Activated CD4-positive, alpha-beta T cell treated with anti-CD3 and anti-CD28 coated beads, Interleukin-2, amount 50 U/mL, for 1 hour (primary cell): ENCODE results near the gene MFSD2B.
"Not testable (repeated sequence)": the region's sequence is repeated elsewhere in the genome, so short reads cannot be mapped to it uniquely, and the experiment has no call there.

Source experiments
- DNase-seq: peaks from one replicate; pipeline ENCODE4 v3.0.0-alpha.2; 2020

Gene MFSD2B, protein sequence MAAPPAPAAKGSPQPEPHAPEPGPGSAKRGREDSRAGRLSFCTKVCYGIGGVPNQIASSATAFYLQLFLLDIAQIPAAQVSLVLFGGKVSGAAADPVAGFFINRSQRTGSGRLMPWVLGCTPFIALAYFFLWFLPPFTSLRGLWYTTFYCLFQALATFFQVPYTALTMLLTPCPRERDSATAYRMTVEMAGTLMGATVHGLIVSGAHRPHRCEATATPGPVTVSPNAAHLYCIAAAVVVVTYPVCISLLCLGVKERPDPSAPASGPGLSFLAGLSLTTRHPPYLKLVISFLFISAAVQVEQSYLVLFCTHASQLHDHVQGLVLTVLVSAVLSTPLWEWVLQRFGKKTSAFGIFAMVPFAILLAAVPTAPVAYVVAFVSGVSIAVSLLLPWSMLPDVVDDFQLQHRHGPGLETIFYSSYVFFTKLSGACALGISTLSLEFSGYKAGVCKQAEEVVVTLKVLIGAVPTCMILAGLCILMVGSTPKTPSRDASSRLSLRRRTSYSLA

DNA sequence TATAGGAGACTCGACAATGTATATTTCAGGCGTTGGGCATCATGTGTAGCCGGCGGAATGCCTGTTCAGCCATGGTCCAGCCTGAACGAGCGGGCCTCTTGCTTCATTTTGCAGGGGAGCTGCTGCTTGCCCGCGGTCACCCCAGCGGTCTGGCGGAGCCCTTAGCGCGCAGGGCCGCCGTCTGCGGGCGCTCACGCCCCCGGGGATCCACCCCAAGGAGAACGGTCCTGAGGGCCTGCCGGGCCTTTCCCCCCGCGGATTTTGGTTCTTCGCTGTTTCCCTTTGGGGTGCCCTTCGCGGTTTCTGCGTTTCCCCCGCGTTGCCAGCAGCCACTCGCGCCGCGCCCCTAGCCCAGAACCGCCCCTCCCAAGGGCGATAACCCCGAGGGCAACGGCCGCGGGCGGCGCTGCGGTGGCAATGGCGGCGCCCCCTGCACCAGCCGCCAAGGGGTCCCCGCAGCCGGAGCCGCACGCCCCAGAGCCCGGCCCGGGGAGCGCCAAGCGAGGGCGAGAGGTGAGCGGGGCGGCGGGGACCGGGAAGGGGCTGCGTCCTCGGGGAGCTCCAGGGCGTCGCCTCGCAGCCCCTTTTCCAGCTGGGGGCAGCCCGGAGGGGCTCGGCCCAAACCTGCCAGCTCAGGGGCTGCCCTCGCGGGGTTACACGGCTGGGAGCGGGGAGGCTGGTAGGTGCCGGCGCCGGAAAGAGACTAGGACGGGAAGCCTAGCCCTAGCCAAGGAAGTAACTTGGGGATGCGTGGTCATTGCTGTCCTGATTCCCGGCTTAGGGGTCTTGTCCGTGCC, at the start of gene MFSD2B:
Gene MFSD2B (plus strand): TSS at position 406 of the 797 bp plus-strand sequence. CDS start 12 bp downstream, at position 418.
- no peak for DNase-seq

DNA sequence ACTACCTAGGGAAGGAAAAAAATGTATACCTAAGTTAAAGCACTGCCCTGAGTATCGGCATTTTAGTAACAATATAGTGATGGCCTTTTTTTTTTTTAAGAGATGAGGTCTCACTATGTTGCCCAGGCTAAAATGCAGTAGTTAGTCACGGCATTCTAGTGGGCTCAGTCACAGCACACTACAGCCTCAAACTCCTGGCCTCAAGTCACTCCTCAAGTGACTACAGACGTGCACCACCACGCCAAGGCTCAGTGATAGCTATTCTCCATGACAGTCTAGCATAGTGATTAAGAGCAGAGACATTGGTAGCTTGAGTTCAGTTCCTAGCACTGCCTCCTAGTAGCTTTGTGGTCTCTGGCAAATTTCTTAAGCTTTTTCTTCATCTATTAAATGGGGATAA, 42.0 kb upstream of the MFSD2B start:
- DNase-seq: no peak

- DNase-seq: no peak
Measured at GRCh38 chr2:23976883-23977282, 33.0 kb upstream of the MFSD2B start.

DNA sequence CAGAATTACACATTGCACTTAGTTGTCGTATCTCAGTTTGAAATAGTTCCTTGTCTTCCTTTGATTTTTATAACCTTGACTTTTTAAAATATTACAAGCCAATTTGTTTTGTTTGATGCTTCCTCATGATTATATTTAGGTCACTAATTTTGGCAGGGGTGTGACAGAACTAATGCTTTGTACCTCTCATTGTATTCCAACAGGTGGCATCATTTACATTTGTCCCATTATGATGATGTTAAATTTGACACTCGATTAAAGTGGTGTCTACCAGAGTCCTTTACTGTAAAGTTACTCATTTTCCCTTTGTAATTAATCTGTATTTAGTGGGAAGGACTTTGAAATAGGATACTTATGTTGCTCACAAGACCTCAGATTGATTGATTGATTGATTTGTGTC, 21.5 kb upstream of the MFSD2B start:
- DNase-seq: no peak

- DNase-seq: no peak
Measured at GRCh38 chr2:23992931-23993330, 17.0 kb upstream of the MFSD2B start.

- DNase-seq: no peak
Measured at GRCh38 chr2:23993736-23994269, 16.1 kb upstream of the MFSD2B start.

DNA sequence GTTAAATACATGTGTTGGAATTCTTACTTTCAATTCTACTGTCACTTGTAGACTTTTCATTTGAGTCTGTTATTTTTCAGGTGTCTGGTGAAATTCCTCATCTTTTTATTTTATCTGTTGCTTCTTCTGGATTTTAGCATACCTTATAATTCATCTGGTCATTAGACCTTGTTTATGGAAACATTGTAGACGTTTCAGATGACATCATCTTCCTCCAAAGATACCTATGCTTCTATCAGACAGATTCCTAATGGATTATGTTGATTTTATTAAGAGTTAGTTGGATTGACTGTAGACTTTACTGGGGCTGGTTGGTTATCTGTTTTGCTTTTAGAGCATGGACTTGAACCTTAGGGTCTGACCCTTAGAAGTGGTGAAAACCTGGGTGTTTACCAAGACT, 15.3 kb upstream of the MFSD2B start:
- no peak for DNase-seq

DNA sequence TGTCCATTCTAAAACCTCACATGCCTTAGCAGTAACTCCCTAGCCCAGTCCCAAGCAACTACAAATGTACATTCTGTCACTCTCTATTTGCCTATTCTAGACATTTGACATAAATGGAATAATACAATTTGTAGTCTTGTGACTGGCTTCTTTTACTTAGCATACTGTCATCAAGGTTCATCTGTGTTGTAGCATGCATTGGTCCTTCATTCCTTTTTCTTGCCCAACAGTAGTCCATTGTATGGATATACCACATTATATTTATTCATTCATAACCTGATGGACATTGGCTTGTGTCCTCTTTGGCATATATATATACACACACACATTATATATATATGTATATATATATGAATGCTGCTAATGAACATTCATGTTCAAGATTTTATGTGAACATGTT, 2.2 kb upstream of the MFSD2B start:
- DNase-seq: no peak

DNA sequence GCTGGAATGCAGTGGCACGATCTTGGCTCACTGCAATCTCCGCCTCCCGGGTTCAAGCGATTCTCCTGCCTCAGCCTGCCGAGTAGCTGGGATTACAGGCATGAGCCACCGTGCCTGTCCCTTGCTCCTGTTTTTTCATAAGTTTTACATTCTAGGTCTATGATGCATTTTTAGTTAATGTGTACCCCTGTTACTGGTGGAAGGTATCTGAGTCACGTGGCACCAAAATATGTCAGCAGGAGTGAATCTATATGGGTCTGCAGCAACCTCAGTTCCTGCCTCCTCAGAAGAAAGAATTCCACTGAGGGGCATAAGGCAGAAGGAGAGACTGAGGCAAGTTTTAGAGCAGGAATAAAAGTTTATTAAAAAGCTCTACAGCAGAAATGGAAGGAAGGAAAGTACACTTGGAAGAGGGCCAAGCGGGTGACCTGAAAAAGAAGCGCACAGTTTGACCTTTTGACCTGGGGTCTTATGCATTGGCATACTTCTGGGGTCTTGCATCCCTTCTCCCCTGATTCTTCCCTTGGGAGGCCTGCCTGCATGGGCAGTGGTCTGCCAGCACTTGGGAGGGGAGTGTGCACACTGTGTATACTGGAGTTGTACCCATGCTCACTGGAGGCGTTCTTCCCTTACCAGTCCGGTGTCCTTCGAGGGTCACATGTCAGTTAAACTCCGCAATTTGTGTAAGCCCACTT, 1.1 kb upstream of the MFSD2B start:
- no peak for DNase-seq

DNA sequence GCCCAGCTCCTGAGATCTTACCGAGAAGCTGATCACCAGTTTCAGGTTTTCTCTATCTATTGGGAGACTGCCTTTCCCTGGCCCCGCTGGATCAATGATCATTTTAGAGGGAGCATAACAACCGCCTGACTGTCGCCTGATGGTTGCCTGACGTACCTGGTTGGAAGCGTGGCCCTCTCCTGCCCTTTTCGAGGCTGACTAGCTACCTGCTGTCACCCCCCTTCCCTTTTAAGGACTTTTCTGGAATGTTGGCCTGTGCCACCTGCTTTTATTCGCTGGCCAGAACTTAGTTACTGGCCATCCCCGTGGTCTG, 562 bp upstream of the MFSD2B start:
- DNase-seq: no peak

DNA sequence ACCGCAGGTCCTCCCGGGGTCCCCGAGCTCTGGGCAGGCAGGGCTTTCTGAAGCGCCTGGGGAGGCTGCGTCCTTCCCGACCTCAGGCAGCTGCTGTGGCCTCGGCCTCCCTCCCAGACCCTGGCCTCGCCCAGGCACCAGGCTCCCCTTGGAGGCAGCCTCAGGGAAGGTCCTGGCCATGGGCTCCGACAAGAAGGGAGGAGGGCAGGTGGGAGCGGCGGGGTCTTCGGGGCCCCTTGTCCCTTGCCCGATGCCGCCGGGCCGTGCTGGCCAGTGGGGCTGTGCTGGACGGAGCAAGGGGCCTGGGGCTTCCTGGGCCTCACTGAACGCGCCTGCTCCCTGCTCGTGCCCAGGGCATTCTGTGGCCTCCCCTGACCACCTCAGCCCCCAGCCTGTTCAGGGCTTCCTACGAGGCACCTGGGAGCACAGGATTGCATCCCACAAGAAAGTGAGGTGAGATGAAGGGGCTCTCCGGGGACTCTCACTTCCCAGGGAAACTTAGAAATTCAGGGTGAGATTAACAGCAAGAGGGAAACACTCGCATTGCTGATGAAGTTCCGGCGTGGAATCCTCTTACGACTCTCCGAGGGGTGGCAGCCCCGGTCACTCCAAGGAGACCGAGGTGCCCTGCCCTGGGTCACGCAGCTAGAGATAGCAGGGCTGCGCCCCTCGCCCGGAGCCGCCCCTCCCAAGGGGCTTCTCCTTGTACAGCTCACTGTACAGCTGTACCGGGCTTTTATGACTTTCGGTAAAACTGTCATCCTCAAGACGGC, 778 bp downstream of the MFSD2B start:
- DNase-seq: no peak

- DNase-seq: no peak
Measured at GRCh38 chr2:24011250-24012104, 1.6 kb downstream of the MFSD2B start.

DNA sequence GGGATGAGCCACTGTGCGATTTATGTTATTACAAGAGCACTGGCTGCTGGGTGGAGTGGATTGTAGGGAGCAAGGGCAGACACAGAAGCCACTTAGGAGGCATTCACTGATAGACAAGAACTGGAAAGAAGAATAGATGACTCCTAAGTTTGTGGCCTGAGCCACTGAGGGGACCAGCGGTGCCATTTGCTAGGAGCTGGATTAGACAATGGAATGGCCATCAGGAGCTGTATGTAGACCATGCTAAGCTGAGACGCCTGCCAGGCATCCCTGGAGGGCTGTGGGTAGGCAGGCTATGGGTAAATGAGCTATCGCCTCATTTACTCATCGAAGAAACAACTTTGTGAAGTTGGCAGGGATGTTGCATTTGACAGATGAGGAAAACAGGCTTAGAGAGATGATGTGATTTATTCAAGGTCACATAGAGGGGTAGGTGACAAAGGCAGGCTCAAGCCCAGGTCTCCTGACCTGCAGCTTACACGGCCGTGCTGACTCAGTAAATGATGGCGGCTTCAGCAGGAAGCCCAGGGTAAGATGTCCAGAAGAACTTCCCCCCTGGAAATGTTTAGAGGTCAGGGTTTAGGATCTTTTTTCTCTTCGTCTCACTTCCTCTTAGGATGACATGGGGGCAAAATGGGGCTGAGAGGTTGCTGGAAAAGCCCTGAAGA, 2.8 kb downstream of the MFSD2B start:
- no peak for DNase-seq

DNA sequence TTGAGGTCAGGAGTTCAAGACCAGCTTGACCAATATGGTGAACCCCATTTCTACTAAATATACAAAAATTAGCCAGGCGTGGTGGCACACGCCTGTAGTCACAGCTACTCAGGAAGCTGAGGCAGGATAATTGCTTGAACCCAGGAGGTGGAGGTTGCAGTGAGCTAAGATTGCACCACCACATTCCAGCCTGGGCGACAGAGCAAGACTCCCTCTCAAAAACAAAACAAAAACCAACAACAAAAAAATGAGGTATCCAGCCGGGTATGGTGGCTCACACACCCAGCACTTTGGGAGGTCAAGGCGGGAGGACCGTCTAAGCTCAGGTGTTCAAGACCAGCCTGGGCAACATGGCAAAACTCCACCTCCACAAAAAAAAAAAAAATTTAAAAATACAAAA, 5.0 kb downstream of the MFSD2B start:
- not testable (repeated sequence) for DNase-seq

DNA sequence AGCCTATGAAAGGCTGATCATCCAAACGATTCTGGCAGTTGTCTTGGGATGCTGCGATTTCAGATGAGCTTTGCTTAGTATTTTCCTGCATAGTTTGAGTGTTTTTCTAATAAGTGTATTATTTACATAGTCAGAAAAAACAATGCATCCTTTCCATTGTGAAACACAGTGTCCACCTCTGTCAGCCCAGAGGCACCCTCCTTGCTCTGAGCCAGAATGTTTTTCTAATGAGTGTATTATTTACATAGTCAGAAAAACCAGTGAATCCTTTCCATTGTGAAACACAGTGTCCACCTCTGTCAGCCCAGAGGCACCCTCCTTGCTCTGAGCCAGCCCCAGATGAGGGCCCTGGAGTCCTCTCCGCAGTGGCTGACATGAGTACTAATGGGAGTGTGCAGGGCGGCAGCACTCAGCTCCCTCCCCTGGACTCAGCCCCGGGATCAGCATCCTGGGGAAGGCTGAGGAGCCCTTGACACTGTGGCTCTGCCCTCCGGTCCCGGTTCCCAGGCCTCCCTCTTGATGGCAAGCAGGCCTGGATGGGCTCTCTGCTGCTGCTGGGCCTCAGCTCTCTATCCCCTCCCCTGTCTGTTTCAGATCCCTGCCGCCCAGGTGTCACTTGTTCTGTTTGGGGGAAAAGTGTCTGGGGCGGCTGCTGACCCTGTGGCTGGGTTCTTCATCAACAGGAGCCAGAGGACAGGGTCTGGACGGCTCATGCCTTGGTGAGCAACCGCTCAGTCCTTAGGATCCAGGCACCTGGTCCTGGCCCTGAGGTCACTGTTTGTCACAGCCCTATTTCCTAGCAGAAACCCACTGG, 5.9 kb downstream of the MFSD2B start:
- no peak for DNase-seq

DNA sequence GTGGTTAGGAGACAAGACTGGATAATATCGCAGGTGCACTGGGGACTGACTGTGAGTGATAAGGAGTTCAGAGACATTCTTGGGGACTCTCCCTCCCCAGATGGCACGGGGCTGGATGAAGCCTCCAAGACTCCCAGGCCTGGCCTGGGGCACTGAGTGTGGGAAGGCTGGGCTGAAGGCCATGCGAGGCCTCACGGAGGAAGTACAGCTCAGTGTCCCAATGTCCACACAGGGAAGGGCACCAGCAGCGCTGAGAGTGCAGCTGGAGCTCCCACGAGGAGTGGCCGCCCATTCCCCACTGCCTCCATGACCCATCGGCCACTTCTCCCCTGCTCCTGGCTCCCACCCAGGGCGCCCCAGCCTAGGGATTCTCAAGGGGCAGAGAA, 6.5 kb downstream of the MFSD2B start:
- no peak for DNase-seq

DNA sequence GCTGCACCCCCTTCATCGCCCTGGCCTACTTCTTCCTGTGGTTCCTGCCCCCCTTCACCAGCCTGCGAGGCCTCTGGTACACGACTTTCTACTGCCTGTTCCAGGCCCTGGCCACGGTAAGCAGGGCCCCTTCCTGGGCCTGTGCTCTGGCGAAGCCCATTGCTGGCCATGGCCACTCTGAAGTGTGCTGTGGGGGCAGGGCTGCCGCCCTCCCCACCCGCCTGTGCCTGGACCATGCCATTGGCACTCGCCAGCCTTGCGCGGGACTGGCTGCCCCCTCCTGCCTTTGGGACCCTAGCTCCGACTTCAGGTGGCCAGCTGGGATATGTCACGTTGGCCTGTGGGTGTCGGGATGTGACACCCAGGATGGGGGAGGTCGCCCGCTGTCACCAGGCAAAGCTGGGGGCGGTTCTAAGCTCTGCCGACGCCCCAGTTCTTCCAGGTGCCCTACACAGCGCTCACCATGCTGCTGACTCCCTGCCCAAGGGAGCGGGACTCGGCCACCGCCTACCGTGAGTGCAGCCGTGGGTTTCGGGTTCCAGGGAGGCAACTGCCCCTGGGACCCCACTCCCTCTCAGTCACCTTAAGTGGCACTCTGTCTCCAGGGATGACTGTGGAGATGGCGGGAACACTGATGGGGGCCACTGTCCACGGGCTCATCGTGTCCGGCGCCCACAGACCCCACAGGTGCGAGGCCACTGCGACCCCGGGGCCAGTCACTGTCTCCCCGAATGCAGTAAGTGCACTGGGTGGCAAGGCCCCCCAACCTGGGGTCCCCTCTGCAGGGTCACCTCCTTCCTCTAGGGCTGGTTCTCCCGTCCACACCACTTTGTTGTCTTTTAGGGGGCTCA, 7.2 kb downstream of the MFSD2B start:
- DNase-seq: no peak

GRCh38 chr2:24017711-24018110, 7.8 kb downstream of the MFSD2B start:
- DNase-seq: no peak

- no peak for DNase-seq
Measured at GRCh38 chr2:24018241-24018640, 8.4 kb downstream of the MFSD2B start.
